Osteoblast (primary cell): Measurements from ENCODE around the gene GJD2. TPM values are rescaled to one million over a fixed set of nuclear protein-coding genes. Genes with fewer than 3 reads are reported as not detected.
A peak's percentile ranks its signal among the peaks of the same experiment; 100 is the strongest.

Experiments
- DNase-seq: peaks from one replicate; pipeline ENCODE4 v3.0.0; 2011; ENCODE audit warnings: low spot score, mixed read lengths; ENCODE audit not compliant: insufficient read length; ENCODE audit errors: missing footprints
- H2AFZ ChIP-seq: 2 replicates; pipeline ENCODE4 v1.6.0; 2011; ENCODE audit warnings: mild to moderate bottlenecking, low read length
- H3K27ac ChIP-seq: 2 replicates; pipeline ENCODE4 v1.5.1; 2011; ENCODE audit warnings: mild to moderate bottlenecking, low read depth, low read length, moderate library complexity
- H3K27me3 ChIP-seq: 2 replicates; pipeline ENCODE4 v1.6.0; 2012; ENCODE audit warnings: mild to moderate bottlenecking, control low read depth, inconsistent platforms, low read length, moderate library complexity; ENCODE audit not compliant: insufficient read depth
- H3K36me3 ChIP-seq: 2 replicates; pipeline ENCODE4 v1.5.1; 2011; ENCODE audit warnings: mild to moderate bottlenecking, low read length, control low read depth, moderate library complexity; ENCODE audit not compliant: insufficient read depth
- H3K4me1 ChIP-seq: 2 replicates; pipeline ENCODE4 v1.5.1; 2011; ENCODE audit warnings: mild to moderate bottlenecking, low read length, control low read depth, moderate library complexity; ENCODE audit not compliant: insufficient read depth
- H3K4me2 ChIP-seq: 2 replicates; pipeline ENCODE4 v1.6.0; 2011; ENCODE audit warnings: mild to moderate bottlenecking, low read length; ENCODE audit not compliant: insufficient read depth
- H3K4me3 ChIP-seq: fragments of 200-600 bp; sonication (generic); 3 replicates; pipeline ENCODE4 v1.5.1; 2012; ENCODE audit warnings: mild to moderate bottlenecking, low read length, inconsistent platforms; ENCODE audit not compliant: insufficient read depth
- H3K79me2 ChIP-seq: 2 replicates; pipeline ENCODE4 v1.6.0; 2012; ENCODE audit warnings: mild to moderate bottlenecking, low read length, control low read depth, inconsistent platforms; ENCODE audit not compliant: insufficient read depth
- H3K9me3 ChIP-seq: 2 replicates; pipeline ENCODE4 v1.5.1; 2011; ENCODE audit warnings: low read depth, low read length, control low read depth
- H4K20me1 ChIP-seq: 2 replicates; pipeline ENCODE4 v1.6.0; 2012; ENCODE audit warnings: mild to moderate bottlenecking, low read length, control low read depth; ENCODE audit not compliant: insufficient read depth
- CTCF ChIP-seq: IDR thresholded peaks from 2 replicates; pipeline ENCODE4 v1.5.1; 2011; ENCODE audit warnings: mild to moderate bottlenecking, low read depth, low read length, moderate library complexity; ENCODE audit errors: extremely low read depth
- total RNA-seq: library from RNA; depleted of rRNA; stranded (reverse); fragments of >200 nt; gene quantifications from 2 replicates; pipeline ENCODE4 v1.2.3, GENCODE V29; 2012

GJD2 gene
- total RNA-seq, 1 donor = not detected

- H3K4me2 ChIP-seq = peak overlapping the region; percentile 67
- H3K36me3 ChIP-seq = no peaks in the 10 kb centered on the region
- peak; percentile 27 for DNase-seq
- H3K27ac ChIP-seq = no peak overlapping the region
- no peaks in the 10 kb centered on the region for H3K79me2 ChIP-seq
- H3K27me3 ChIP-seq = peaks cover 74% of the 10 kb centered on the region
- no peak overlapping the region for H2AFZ ChIP-seq
- TF ChIP-seq CTCF = no peak
- peak overlapping the region; percentile 47 for H3K4me3 ChIP-seq
- no peaks in the 10 kb centered on the region for H4K20me1 ChIP-seq
- H3K9me3 ChIP-seq = no peaks in the 10 kb centered on the region
- peaks cover 8% of the 10 kb centered on the region for H3K4me1 ChIP-seq
Measured at GRCh38 chr15:34794590-34795206, 39.9 kb upstream of the GJD2 start.

GRCh38 chr15:34793901-34794300, 39.1 kb upstream of the GJD2 start:
- H3K4me3 ChIP-seq = no peak overlapping the region

DNA sequence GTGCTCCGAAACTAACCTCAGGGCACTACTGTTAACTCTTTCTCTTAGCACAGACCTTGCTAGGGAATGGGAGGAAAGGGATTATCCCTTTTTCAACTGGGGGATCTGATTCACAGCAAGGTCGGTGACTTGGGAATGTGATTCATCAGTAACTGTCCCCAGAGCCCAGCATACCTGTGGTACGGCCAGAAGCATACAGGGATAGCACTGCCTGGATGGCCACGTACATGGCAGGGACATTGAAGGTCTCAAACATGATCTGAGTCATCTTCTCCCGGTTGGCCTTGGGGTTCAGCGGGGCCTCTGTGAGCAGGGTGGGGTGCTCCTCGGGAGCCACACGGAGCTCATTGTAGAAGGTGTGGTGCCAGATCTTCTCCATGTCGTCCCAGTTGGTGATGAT, 38.3 kb upstream of the GJD2 start:
- H3K4me2 ChIP-seq = no peak overlapping the region
- H3K4me3 ChIP-seq = no peak overlapping the region
- no peak for TF ChIP-seq CTCF
- H4K20me1 ChIP-seq = no peaks in the 10 kb centered on the region
- H2AFZ ChIP-seq = no peak overlapping the region
- no peaks in the 10 kb centered on the region for H3K36me3 ChIP-seq
- peak; percentile 57 for DNase-seq
- H3K79me2 ChIP-seq = no peaks in the 10 kb centered on the region
- H3K27ac ChIP-seq = no peak overlapping the region
- peaks cover 79% of the 10 kb centered on the region for H3K27me3 ChIP-seq
- no peaks in the 10 kb centered on the region for H3K9me3 ChIP-seq
- peaks cover 3% of the 10 kb centered on the region for H3K4me1 ChIP-seq

More at GRCh38 chr15:34793901-34794300, 39.1 kb upstream of the GJD2 start:
- no peaks in the 10 kb centered on the region for H3K79me2 ChIP-seq
- no peak overlapping the region for H3K27ac ChIP-seq
- H4K20me1 ChIP-seq = no peaks in the 10 kb centered on the region
- peaks cover 3% of the 10 kb centered on the region for H3K4me1 ChIP-seq
- H3K9me3 ChIP-seq = no peaks in the 10 kb centered on the region
- no peak overlapping the region for H2AFZ ChIP-seq
- H3K36me3 ChIP-seq = no peaks in the 10 kb centered on the region
- H3K27me3 ChIP-seq = peaks cover 79% of the 10 kb centered on the region
- no peak for DNase-seq
- no peak overlapping the region for H3K4me2 ChIP-seq
- no peak for TF ChIP-seq CTCF

GRCh38 chr15:34791701-34792100, 36.9 kb upstream of the GJD2 start:
- TF ChIP-seq CTCF = no peak
- Histone ChIP-seq H3K4me2 (no peak overlapping the region), H3K36me3 (no peaks in the 10 kb centered on the region), H3K4me1 (peaks cover 3% of the 10 kb centered on the region), H3K79me2 (no peaks in the 10 kb centered on the region), H3K27ac (no peak overlapping the region), H3K9me3 (no peaks in the 10 kb centered on the region), H3K4me3 (no peak overlapping the region), H2AFZ (no peak overlapping the region), H3K27me3 (peaks cover 71% of the 10 kb centered on the region), H4K20me1 (no peaks in the 10 kb centered on the region)
- peak; percentile 63 for DNase-seq
